ENCODE data around the gene ATPAF1.

Gene ATPAF1

GRCh38 chr1:46599059-46599970 lies 68.8 kb downstream of the ATPAF1 start:
- Histone ChIP-seq H3K4me2 (no peak overlapping the region), H3K27ac (no peak overlapping the region), H4K20me1 (peaks cover 20% of the 10 kb centered on the region; the same call in 1 of the 2 replicates), H3K9ac (no peak overlapping the region), H3K4me1 (peaks cover 55% of the 10 kb centered on the region), H3K9me3 (no peaks in the 10 kb centered on the region), H3K27me3 (no peaks in the 10 kb centered on the region), H3K36me3 (no peaks in the 10 kb centered on the region), H3K4me3 (no peak overlapping the region)
- no peak for TF ChIP-seq Cebpa-rat (IDR thresholded peaks at IDR 0.05)

- H3K4me3 ChIP-seq: no peak overlapping the region
- H3K27ac ChIP-seq: no peak overlapping the region
- no peak overlapping the region for H3K4me2 ChIP-seq
- H3K9me3 ChIP-seq: no peaks in the 10 kb centered on the region
- peaks cover 24% of the 10 kb centered on the region for H3K36me3 ChIP-seq
- H4K20me1 ChIP-seq: 0 out of 2 replicates have a peak, but pooled peaks cover 20% of the 10 kb centered on the region
- H3K27me3 ChIP-seq: no peaks in the 10 kb centered on the region
- H3K4me1 ChIP-seq: peaks cover 43% of the 10 kb centered on the region
- no peak overlapping the region for H3K9ac ChIP-seq
- TF ChIP-seq Cebpa-rat (IDR thresholded peaks at IDR 0.05): no peak
Observed at GRCh38 chr1:46596846-46597245, 71.3 kb downstream of the ATPAF1 start.

- Histone ChIP-seq H3K9me3 (no peaks in the 10 kb centered on the region), H3K36me3 (peaks cover 32% of the 10 kb centered on the region), H3K4me1 (peaks cover 37% of the 10 kb centered on the region), H3K27me3 (no peaks in the 10 kb centered on the region), H4K20me1 (0 out of 2 replicates have a peak, but pooled peaks cover 20% of the 10 kb centered on the region), H3K9ac (no peak overlapping the region), H3K4me3 (no peak overlapping the region), H3K27ac (no peak overlapping the region), H3K4me2 (no peak overlapping the region)
- TF ChIP-seq Cebpa-rat (IDR thresholded peaks at IDR 0.05): no peak
Observed at GRCh38 chr1:46596036-46596435, 72.1 kb downstream of the ATPAF1 start.

- Histone ChIP-seq H3K27ac (no peak overlapping the region), H3K9me3 (no peaks in the 10 kb centered on the region), H3K4me2 (peak overlapping the region; percentile 75), H3K36me3 (peaks cover 41% of the 10 kb centered on the region), H3K4me1 (peaks cover 31% of the 10 kb centered on the region), H3K4me3 (no peak overlapping the region), H3K27me3 (no peaks in the 10 kb centered on the region), H4K20me1 (0 out of 2 replicates have a peak, but pooled peaks cover 20% of the 10 kb centered on the region), H3K9ac (no peak overlapping the region)
- TF ChIP-seq Cebpa-rat (IDR thresholded peaks at IDR 0.05): no peak
Observed at GRCh38 chr1:46595127-46595526, 73.0 kb downstream of the ATPAF1 start.

GRCh38 chr1:46594063-46594462 lies 74.1 kb downstream of the ATPAF1 start:
- Histone ChIP-seq H4K20me1 (0 out of 2 replicates have a peak, but pooled peaks cover 20% of the 10 kb centered on the region), H3K9ac (no peak overlapping the region), H3K36me3 (peaks cover 51% of the 10 kb centered on the region), H3K27me3 (no peaks in the 10 kb centered on the region), H3K9me3 (peaks cover 2% of the 10 kb centered on the region; the same call in 1 of the 2 replicates), H3K27ac (no peak overlapping the region), H3K4me2 (no peak overlapping the region), H3K4me1 (peaks cover 21% of the 10 kb centered on the region), H3K4me3 (no peak overlapping the region)
- TF ChIP-seq Cebpa-rat (IDR thresholded peaks at IDR 0.05): no peak

- Histone ChIP-seq H3K4me1 (peaks cover 19% of the 10 kb centered on the region), H3K27ac (no peak overlapping the region), H3K36me3 (peaks cover 56% of the 10 kb centered on the region), H3K4me2 (no peak overlapping the region), H4K20me1 (0 out of 2 replicates have a peak, but pooled peaks cover 14% of the 10 kb centered on the region), H3K9me3 (peaks cover 3% of the 10 kb centered on the region; the same call in 1 of the 2 replicates), H3K27me3 (no peaks in the 10 kb centered on the region), H3K9ac (no peak overlapping the region), H3K4me3 (no peak overlapping the region)
- no peak for TF ChIP-seq Cebpa-rat (IDR thresholded peaks at IDR 0.05)
Observed at GRCh38 chr1:46592823-46593222, 75.3 kb downstream of the ATPAF1 start.

GRCh38 chr1:46589529-46589928 lies 78.6 kb downstream of the ATPAF1 start:
- Histone ChIP-seq H3K9me3 (peaks cover 3% of the 10 kb centered on the region; the same call in 1 of the 2 replicates), H3K9ac (no peak overlapping the region), H3K27ac (no peak overlapping the region), H3K4me2 (no peak overlapping the region), H3K36me3 (peaks cover 87% of the 10 kb centered on the region), H3K4me3 (no peak overlapping the region), H3K27me3 (no peaks in the 10 kb centered on the region), H3K4me1 (peaks cover 4% of the 10 kb centered on the region), H4K20me1 (0 out of 2 replicates have a peak, but pooled peaks cover under 1% of the 10 kb centered on the region)
- TF ChIP-seq Cebpa-rat (IDR thresholded peaks at IDR 0.05): no peak

- Histone ChIP-seq H3K27me3 (no peaks in the 10 kb centered on the region), H3K36me3 (peaks cover 90% of the 10 kb centered on the region)
Observed at GRCh38 chr1:46587069-46587468, 81.1 kb downstream of the ATPAF1 start.

GRCh38 chr1:46585312-46585938 lies 82.7 kb downstream of the ATPAF1 start:
- H4K20me1 ChIP-seq: no peaks in the 10 kb centered on the region
- no peaks in the 10 kb centered on the region for H3K4me1 ChIP-seq
- no peak for TF ChIP-seq Cebpa-rat (IDR thresholded peaks at IDR 0.05)
- no peak overlapping the region for H3K27ac ChIP-seq
- H3K9me3 ChIP-seq: peaks cover 3% of the 10 kb centered on the region; the same call in 1 of the 2 replicates
- H3K36me3 ChIP-seq: peaks cover 90% of the 10 kb centered on the region
- H3K9ac ChIP-seq: no peak overlapping the region
- H3K27me3 ChIP-seq: no peaks in the 10 kb centered on the region
- no peak overlapping the region for H3K4me2 ChIP-seq
- H3K4me3 ChIP-seq: no peak overlapping the region

More at GRCh38 chr1:46587069-46587468, 81.1 kb downstream of the ATPAF1 start:
- Histone ChIP-seq H3K9me3 (peaks cover 3% of the 10 kb centered on the region; the same call in 1 of the 2 replicates), H3K4me1 (no peaks in the 10 kb centered on the region), H3K4me3 (no peak overlapping the region), H3K9ac (no peak overlapping the region), H3K27ac (no peak overlapping the region), H3K4me2 (no peak overlapping the region), H4K20me1 (no peaks in the 10 kb centered on the region)
- no peak for TF ChIP-seq Cebpa-rat (IDR thresholded peaks at IDR 0.05)

GRCh38 chr1:46583494-46583893 lies 84.7 kb downstream of the ATPAF1 start:
- no peak for TF ChIP-seq Cebpa-rat (IDR thresholded peaks at IDR 0.05)
- no peak overlapping the region for H3K27ac ChIP-seq
- H3K36me3 ChIP-seq: peaks cover 92% of the 10 kb centered on the region
- H4K20me1 ChIP-seq: no peaks in the 10 kb centered on the region
- no peak overlapping the region for H3K4me3 ChIP-seq
- H3K9ac ChIP-seq: no peak overlapping the region
- no peak overlapping the region for H3K4me2 ChIP-seq
- H3K9me3 ChIP-seq: no peaks in the 10 kb centered on the region
- H3K4me1 ChIP-seq: no peaks in the 10 kb centered on the region
- no peaks in the 10 kb centered on the region for H3K27me3 ChIP-seq

Data from BLaER1 (cell line).